OCI-M1 (cell line): ENCODE measurements around the gene SAP25.
"Not testable (repeated sequence)": the region's sequence is repeated elsewhere in the genome, so short reads cannot be mapped to it uniquely, and the experiment has no call there.

ENCODE experiments used
- DNase-seq: peaks from one replicate; lab custom pipeline; 2025; lab: John Stamatoyannopoulos, UW

SAP25 gene

DNA sequence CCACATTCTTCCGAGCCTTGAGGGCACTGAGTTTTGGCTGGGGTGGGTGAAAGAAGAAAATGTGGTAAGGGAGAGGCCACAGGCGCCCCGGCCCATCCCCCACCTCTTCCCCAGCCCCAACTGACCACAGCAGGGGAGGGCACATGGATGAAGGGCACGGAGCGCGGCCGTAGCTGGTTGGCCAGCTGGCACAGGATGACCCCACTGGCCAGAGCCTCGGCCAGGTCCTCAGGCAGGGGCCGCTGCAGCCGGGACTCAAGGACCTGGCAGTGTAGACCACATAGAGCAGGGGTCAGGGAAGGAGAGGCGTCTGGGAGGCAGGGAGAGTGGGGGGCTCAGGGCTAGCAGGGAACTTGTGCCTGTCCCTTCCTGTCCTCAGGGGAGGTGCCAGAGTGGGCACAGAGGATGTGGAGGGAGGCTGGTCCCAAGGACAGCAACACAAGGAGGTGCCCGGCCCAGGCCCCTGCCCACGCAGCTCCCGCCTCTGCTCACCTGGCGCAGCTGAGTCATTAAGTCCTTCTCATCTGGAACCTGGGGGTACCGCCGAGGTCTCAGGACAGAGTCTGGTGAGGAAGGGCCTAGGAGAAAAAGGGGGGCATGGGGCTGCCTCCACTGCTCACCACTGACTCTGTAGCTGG is 2.2 kb upstream of the SAP25 start:
- DNase-seq, result no peak

DNA sequence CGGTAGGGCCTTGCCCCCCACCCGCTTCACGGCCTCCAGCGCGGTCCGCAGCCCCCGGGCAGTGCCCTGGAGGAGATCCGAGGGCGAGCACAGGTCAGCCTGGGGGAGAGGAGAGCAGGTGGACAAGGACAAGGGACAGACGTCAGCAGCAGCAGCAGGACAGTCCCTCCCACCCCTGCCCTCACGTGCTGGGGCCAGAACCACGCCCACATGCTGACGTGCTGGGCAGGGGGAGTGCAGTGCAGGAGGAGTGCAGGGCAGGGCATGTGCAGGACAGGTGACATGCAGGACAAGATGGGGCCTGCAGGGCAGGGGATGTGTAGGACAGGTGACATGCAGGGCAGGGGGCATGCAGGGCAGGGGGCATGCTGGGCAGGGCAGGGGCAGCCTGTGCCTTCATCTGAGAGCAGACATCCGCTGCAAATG is 1.5 kb upstream of the SAP25 start:
- no peak for DNase-seq

DNA sequence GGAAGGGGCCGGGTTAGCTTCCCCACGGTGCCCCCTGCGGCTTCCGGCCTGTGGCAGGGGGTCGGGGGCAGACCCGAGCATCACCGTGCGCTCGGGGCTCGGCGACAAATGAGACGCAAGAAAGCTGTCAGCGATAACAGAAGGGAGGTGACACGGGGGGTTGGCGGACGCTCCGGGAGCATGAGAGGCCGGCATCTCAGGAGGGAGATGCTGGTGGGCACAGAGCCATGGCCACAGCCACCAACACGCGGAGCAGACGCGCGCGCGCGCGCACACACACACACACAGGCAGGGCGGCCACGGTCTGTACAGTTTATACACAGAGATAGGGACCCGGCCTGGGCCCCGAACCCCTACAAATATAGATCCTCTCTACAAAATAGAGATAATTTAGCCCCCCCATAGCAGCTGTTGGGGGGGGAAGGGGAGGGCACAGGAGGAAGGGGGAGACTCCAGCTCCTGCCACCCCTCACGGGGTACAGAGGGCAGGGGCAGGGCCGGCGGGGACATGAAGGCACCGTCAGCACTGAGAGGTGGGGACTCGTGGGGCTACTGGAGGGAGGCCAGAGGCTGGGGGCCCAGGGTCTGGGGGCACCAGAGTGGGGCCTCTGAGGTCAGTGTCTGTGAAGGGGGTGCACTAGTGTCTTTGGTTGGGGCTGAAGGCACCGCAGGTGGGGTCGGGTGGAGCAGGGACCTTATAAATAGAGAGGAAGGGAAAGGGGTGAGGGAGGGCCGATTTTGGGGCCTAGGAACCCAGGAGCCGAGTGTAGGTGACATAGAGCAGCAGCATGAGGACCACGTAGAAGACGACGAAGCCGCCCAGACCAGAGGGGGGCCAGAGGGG is 884 bp upstream of the SAP25 start:
- DNase-seq, result no peak

GRCh38 chr7:100572949-100573675 is 588 bp downstream of the SAP25 start:
- no peak for DNase-seq

DNA sequence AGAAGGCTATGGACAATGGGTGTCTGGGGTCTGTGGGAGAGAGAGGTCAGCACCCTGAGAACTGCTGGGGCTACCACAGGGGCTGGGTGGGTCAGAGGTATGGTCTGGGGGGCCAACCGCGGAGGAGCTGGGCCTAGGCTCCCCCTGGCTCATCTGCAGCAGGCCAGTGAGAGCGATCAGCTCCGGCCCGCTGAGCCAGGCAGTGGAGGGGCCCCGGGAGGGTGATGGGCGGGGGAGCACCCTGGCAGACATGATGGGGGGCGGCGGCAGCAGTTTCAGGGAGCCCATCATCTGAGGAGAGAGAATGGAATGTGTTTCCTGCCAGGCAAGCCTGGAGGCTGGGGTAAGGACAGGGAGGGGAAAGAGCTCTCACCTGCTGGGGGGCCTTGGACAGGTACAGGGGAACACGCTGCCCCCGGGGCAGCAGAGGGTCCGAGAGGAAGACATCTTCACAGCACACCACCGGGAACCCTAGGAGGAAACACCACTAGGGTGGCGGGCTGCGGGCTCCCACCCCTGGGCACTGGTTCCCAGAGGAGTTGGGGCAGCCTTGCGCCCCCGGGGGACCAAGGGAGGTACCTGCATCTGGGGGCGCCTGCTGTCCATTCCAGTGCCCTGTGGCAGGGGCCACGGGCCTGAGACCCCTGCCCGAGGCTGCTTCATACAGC is 1.3 kb downstream of the SAP25 start:
- no peak for DNase-seq

GRCh38 chr7:100571829-100572116 is 1.9 kb downstream of the SAP25 start:
- no peak for DNase-seq

DNA sequence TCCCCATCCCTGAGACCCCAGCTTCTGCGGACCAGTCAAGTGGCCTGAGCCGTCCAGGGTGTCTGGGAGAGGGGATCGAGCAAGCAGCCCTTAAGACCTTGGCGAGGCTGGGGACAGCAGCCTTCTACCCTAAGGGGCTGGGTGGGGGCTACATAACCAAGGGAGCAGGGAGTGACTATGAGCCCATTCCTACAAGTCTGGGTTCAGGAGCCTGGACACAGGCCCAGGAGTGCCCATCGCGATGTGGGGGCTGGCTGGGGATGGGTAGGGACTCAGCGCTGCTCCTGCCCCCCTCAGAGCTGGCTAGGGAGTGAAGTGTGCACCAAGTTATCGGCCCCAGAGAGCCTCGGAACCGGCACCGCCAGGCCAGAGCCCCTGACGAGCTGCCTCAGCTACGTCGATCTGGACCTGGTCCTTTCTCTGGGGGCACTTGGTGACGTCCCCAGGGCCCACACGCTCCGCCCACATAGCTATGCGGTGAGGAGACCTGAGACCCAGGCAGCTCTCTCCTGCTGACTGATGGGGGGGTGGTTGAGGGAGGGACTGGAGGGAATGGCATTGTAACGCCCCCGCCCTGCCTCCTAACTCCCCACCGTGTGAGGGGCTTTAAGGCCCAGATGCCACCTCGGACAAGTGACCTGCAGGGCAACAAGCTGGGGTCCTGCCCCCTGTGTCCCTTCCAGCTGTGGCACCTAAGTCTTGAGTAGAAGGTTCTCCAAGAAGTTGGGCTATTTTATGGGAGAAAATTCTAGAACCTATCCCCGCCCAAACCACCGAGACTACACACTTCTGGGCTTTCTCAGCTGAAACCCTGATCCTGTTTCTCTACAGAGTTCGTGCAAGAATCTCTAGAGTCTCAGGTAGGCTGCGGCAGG is 2.5 kb downstream of the SAP25 start:
- no peak for DNase-seq

GRCh38 chr7:100568896-100569844 is 4.5 kb downstream of the SAP25 start:
- DNase-seq, result peak; percentile 97

DNA sequence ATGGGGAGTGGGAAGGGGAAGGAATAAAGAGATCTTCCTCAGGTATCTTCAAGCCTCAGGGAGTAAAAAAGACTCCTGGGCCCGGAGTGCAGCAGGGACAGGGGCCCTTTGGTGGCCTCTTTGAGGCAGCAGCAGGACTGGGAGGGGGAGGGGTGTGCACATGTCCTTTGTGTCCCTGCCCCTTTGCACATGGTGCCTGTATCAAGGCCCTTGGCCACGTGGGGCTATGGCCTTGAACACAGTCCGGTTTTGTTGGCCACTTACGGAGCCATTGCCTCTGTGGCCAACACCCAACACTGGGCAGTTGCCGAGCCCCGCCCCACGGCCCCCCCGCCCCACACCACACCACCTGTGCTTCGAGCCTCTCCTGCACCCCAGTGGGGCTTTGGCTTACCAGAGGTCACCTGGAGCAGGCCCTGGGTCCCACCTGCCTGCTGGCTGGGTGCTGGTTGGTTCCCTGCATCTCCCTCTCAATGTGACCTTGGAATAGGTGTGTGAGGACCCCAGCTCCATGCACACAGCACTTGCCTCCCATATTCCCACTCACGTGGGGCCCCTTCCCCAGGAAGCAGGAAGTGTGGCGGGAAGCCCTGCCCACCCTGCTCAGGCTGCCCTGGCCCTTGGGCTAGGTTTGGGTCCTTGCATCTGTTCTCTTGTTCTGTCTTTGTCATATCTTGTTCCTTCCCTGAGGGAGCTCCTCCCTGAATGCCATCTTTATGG is 5.4 kb downstream of the SAP25 start:
- no peak for DNase-seq

GRCh38 chr7:100567751-100568175 is 5.9 kb downstream of the SAP25 start:
- no peak for DNase-seq

DNA sequence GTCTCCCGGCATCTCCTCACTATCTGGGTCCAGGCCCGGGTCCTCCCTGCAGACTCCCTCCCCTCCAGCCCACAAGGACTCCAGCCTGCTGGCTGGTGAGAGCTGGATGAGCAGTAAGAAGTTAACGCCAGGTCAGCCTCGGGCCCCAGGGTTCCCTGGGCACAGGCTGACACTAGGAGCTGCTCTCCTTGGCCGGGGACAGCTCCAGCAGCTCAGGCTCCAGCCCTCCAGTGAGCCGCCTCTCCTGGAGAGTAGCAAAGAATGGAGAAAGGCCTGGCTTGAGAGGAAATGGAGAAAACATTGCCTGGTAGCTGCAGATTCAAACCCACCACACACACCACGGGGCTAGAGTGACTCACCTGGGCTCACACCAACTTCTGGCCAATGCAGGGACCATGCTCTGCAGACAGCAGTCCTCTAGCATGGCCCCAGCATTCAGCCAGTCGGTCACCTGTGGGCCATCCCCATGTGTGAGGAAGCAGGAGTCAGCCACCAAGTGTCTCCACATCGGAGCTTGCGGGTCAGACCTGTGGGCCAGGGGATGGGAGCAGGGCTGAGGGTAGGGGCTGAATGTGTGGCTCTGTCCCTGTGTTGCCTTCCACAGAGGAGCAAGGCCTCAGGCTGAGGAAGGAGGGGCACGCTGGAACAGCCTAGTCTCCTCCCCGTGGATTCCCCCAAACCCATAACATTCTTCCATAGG is 6.5 kb downstream of the SAP25 start:
- DNase-seq, result no peak

- DNase-seq, result no peak
Measured at GRCh38 chr7:100566018-100566531, 7.6 kb downstream of the SAP25 start.

GRCh38 chr7:100565133-100565571 is 8.5 kb downstream of the SAP25 start:
- DNase-seq, result no peak

DNA sequence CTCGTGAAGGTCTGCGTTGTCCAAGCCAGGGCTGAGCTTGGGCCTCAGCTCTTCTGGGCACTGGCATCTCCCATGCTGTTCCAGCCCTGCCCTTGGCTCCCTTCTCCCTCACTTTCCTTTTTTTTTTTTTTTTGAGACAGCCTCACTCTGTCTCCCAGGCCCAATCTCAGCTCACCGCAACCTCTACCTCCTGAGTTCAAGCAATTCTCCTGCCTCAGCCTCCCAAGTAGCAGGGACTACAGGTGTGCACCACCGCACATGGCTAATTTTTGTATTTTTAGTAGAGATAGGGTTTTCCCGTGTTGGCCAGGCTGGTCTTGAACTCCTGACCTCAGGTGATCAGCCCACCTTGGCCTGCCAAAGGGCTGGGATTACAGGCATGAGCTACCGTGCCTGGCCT is 9.3 kb downstream of the SAP25 start:
- DNase-seq, result not testable (repeated sequence)

DNA sequence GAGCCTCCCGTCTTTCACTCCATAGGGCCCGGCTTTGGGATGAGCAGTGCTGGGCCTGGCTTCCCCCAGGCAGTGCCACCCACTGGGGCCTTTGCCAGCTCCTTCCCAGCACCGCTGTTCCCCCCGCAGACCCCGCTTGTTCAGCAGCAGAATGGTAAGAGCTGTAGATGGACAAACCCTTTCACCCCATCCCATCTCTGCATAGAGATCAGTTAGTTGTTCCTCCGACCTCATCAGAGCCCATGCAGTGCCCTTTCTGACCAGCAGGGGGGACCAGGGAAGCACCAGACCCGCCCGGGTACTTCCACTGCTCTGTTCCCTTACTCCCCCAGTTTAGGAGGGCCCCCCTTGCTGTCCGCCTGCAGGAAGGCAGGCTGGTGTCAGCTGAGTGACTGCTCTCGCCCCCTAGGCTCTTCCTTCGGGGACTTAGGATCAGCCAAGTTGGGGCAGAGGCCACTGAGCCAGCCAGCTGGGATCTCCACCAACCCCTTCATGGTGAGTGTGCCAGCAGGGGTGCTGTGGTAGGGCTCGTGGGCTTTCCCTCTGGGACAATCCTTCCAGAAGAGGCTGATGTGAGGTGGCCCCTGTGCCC is 9.8 kb downstream of the SAP25 start:
- peak; percentile 91 for DNase-seq

GRCh38 chr7:100563100-100563564 is 10.6 kb downstream of the SAP25 start:
- DNase-seq, result no peak

- DNase-seq, result no peak
Measured at GRCh38 chr7:100562195-100563099, 11.3 kb downstream of the SAP25 start.
